Endothelial cell of umbilical vein (primary cell): ENCODE measurements around the gene PRDM16. TPM values are rescaled to one million over a fixed set of nuclear protein-coding genes. Genes with fewer than 3 reads are reported as not detected.

Source experiments
- BruUV-seq: library from RNA; stranded (reverse); fragments of 400-500 nt; replicated peaks from 2 replicates; lab custom pipeline; 2021; lab: Mats Ljungman, UMichigan
- CTCF ChIA-PET: fragments of 300-600, 350-600 bp; sonication (Branson Sonifier 250); formaldehyde crosslinking; loops from one replicate; lab custom pipeline; 2021; ENCODE audit warnings: antibody characterized with exemption, inconsistent platforms; lab: Charles Lee
- POLR2A ChIA-PET: fragments of 300-600, 350-600 bp; sonication (Branson Sonifier 250); formaldehyde crosslinking; loops from one replicate; lab custom pipeline; 2021; ENCODE audit warnings: antibody characterized with exemption, inconsistent platforms; lab: Charles Lee
- DNase-seq: peaks from one replicate; pipeline ENCODE4 v3.0.0-alpha.2; 2011; ENCODE audit warnings: low read depth, low spot score
- FAIRE-seq: peaks from 2 replicates; lab custom pipeline; 2011; peaks lifted over from hg19 to GRCh38; lab: Jason Lieb, UNC
- H2AFZ ChIP-seq: 2 replicates; pipeline ENCODE4 v1.6.0; 2012; ENCODE audit warnings: low read depth, low read length, control low read depth, inconsistent platforms
- H3K27ac ChIP-seq: 2 replicates; pipeline ENCODE4 v1.5.1; 2011; ENCODE audit warnings: low read depth, mild to moderate bottlenecking, control low read depth, low read length, moderate library complexity; ENCODE audit not compliant: insufficient read depth
- H3K27me3 ChIP-seq, 2 experiments: 2 replicates each; pipeline versions ENCODE4 v1.6.0 to v1.6.1; 2011; ENCODE audit warnings: low read length in 2 of 2, mixed read lengths in 1 of 2; ENCODE audit not compliant: control insufficient read depth in 2 of 2, insufficient read depth in 2 of 2
- H3K36me3 ChIP-seq, 2 experiments: 2 replicates in 1 of 2; 3 replicates in 1 of 2; pipeline ENCODE4 v1.5.1; 2011; ENCODE audit warnings: low read length in 2 of 2, mild to moderate bottlenecking in 1 of 2, moderate library complexity in 1 of 2; ENCODE audit not compliant: control insufficient read depth in 2 of 2, insufficient read depth in 2 of 2; ENCODE audit errors: extremely low read depth in 1 of 2
- H3K4me1 ChIP-seq: 3 replicates; pipeline ENCODE4 v1.5.1; 2011; ENCODE audit warnings: mild to moderate bottlenecking, low read length; ENCODE audit not compliant: control insufficient read depth, insufficient read depth; ENCODE audit errors: extremely low read depth
- H3K4me2 ChIP-seq: 2 replicates; pipeline ENCODE4 v1.6.1; 2011; ENCODE audit warnings: low read length, control low read depth, mixed read lengths; ENCODE audit not compliant: insufficient read depth
- H3K4me3 ChIP-seq, 3 experiments: fragments of 200-600 bp in 1 of 3; sonication (generic), shearing (Covaris generic) in 1 of 3; replicated peaks in 1 of 3; 2 replicates each; pipeline ENCODE4 v1.5.1; 2011 to 2016; ENCODE audit warnings: control low read depth in 3 of 3, low read length in 3 of 3, mild to moderate bottlenecking in 2 of 3, inconsistent platforms in 1 of 3, low read depth in 1 of 3, moderate library complexity in 1 of 3; ENCODE audit not compliant: insufficient read depth in 1 of 3
- H3K79me2 ChIP-seq: 2 replicates; pipeline ENCODE4 v1.6.0; 2012; ENCODE audit warnings: low read length, inconsistent platforms; ENCODE audit not compliant: control insufficient read depth, insufficient read depth
- H3K9ac ChIP-seq: replicated peaks from 2 replicates; pipeline ENCODE3; 2011; ENCODE audit warnings: low read length, control low read depth; ENCODE audit not compliant: insufficient read depth; ENCODE audit errors: extremely low read depth
- H3K9me1 ChIP-seq: replicated peaks from 3 replicates; pipeline ENCODE4 v1.6.0; 2011; ENCODE audit warnings: mild to moderate bottlenecking, low read length; ENCODE audit not compliant: control insufficient read depth, insufficient read depth; ENCODE audit errors: extremely low read depth
- H3K9me3 ChIP-seq: replicated peaks from 2 replicates; pipeline ENCODE4 v1.5.1; 2012; ENCODE audit warnings: low read length, inconsistent platforms; ENCODE audit not compliant: control insufficient read depth, insufficient read depth
- H4K20me1 ChIP-seq: replicated peaks from 2 replicates; pipeline ENCODE3; 2011; ENCODE audit warnings: mild to moderate bottlenecking, low read length; ENCODE audit not compliant: control insufficient read depth, insufficient read depth; ENCODE audit errors: extremely low read depth
- EZH2 ChIP-seq: IDR thresholded peaks from 2 replicates; pipeline ENCODE4 v1.6.1; 2012; ENCODE audit warnings: borderline replicate concordance, low read depth, mild to moderate bottlenecking, moderate library complexity, low read length, inconsistent platforms; ENCODE audit not compliant: severe bottlenecking
- FOS ChIP-seq: IDR thresholded peaks from 2 replicates; pipeline ENCODE4 v1.6.1; 2011; ENCODE audit warnings: mild to moderate bottlenecking, low read length, moderate library complexity, borderline replicate concordance; ENCODE audit not compliant: insufficient read depth
- GATA2 ChIP-seq: IDR thresholded peaks from 2 replicates; pipeline ENCODE4 v1.7.0; 2011; ENCODE audit warnings: low read depth, mild to moderate bottlenecking, moderate library complexity, mixed read lengths, low read length; ENCODE audit not compliant: insufficient read length, insufficient read depth
- JUN ChIP-seq: IDR thresholded peaks from 2 replicates; pipeline ENCODE4 v1.6.1; 2011; ENCODE audit warnings: borderline replicate concordance, low read depth; ENCODE audit not compliant: insufficient read length, insufficient read depth
- MAX ChIP-seq: IDR thresholded peaks from 2 replicates; pipeline ENCODE4 v1.6.1; 2011; ENCODE audit not compliant: insufficient read depth, insufficient read length
- MYC ChIP-seq: IDR thresholded peaks from one replicate; pipeline ENCODE4 v1.6.1; 2011; ENCODE audit warnings: mild to moderate bottlenecking, low read depth, low read length
- POLR2A ChIP-seq: IDR thresholded peaks from 2 replicates; pipeline ENCODE4 v1.6.1; 2012; ENCODE audit warnings: low read depth, mild to moderate bottlenecking, control low read depth, low read length
- POLR2AphosphoS5 ChIP-seq: IDR thresholded peaks from 2 replicates; pipeline ENCODE4 v1.6.1; 2012; ENCODE audit warnings: low read depth, mild to moderate bottlenecking, control low read depth, low read length, moderate library complexity; ENCODE audit not compliant: insufficient read depth
- dilution Hi-C: fragments of 300-500 bp; cut with MboI; formaldehyde crosslinking; loops from one replicate; pipeline ENCODE4 v1.15.0; 2019; ENCODE audit warnings: low sequenced_read_pairs; ENCODE audit not compliant: extremely low pct_ligation_motif_present
- intact Hi-C: fragments of 100-400 bp; cut with micrococcal nuclease; formaldehyde crosslinking; loops from one replicate; pipeline ENCODE4 v1.10.0; 2022
- polyA plus RNA-seq, 4 experiments: library from polyadenylated mRNA; depleted of rRNA in 3 of 4; stranded (reverse) in 3 of 4; unstranded in 1 of 4; fragments of >200 nt; gene quantifications; 2 replicates each; pipeline versions ENCODE4 v1.2.1 to v1.2.3, GENCODE V29; 2011 to 2012; ENCODE audit warnings: missing spikeins in 1 of 4
- total RNA-seq: library from RNA; stranded (reverse); gene quantifications from 2 replicates; pipeline ENCODE4 v1.2.3, GENCODE V29; 2021
- TF ChIP-seq, protein P1 (sequence below), 2 donors: IDR thresholded peaks; 1 replicate in 1 of 2; 2 replicates in 1 of 2; pipeline ENCODE4 v1.5.1; 2011; ENCODE audit warnings: low read length in 2 of 2, mild to moderate bottlenecking in 2 of 2, moderate library complexity in 2 of 2, control low read depth in 1 of 2, inconsistent platforms in 1 of 2, low read depth in 1 of 2; ENCODE audit not compliant: insufficient read depth in 1 of 2; ENCODE audit errors: extremely low read depth in 1 of 2

PRDM16 gene
- total and polyA plus RNA-seq, 2 donors (not counting 3 experiments of a cell fraction or from before 2014, with no cell fraction given) = not detected

DNA sequence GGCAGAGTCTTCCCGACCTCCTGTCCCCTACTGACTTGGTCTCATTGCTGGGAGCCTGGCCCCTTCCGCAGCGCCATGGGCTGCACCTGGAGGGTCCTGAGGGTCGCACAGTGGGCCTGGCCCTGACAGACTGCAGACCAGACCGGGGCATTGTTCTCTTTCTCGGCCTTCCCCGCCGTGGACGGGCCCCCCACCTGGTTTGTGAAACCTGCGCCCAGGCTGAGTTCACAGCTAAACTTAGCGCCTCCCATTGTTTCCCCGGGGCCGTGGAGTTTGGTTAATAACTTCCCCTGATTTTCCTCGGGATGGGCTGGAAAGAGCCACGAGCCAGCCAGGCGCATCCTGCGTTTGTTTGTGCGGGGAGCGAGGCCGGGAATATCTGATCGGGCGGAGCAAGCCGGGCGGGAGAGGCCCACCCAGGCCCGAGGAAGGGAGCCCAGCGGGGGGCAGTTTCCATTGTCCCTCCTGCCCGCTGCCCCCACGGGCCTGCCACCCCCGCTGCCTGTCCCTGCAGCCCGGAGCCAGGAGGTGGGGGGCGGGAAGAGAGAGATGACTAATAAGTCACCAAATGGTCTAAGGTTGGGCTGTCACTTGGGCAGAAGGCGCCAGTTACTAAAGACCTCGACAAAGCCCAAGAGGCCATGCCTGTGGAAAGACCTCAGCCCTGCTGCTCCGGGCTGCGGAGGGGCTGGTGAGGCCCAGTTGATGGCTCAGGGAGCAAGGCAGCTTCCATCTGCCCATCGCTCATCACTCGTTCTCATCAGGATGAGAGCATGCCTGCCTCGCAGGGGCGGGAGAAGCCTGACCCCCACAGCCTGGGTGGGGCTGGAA, 346.5 kb downstream of the PRDM16 start:
- DNase-seq (peak; percentile 26), FAIRE-seq (no peak)
- Histone ChIP-seq H2AFZ (no peak overlapping the region), H4K20me1 (no peaks in the 10 kb centered on the region), H3K36me3 (no peaks in the 10 kb centered on the region), H3K27me3 (no peaks in the 10 kb centered on the region), H3K79me2 (no peaks in the 10 kb centered on the region), H3K27ac (no peak overlapping the region), H3K4me2 (no peak overlapping the region), H3K9ac (no peak overlapping the region), H3K9me3 (no peaks in the 10 kb centered on the region), H3K9me1 (no peaks in the 10 kb centered on the region), H3K4me3 (no peak overlapping the region), H3K4me1 (no peaks in the 10 kb centered on the region)
- intact Hi-C loops = loop anchor here (10.0 kb wide), 1 partner anchor 771 kb away; no protein-coding TSS in a partner anchor
- dilution Hi-C loops = no loop called here
- POLR2A ChIA-PET = no interaction called here
- CTCF ChIA-PET = no interaction called here
- TF ChIP-seq JUN = no peak
- no peak for TF ChIP-seq MAX
- no peak for TF ChIP-seq POLR2A
- TF ChIP-seq FOS = no peak
- no peak for TF ChIP-seq GATA2
- TF ChIP-seq EZH2 = no peak
- TF ChIP-seq, protein P1, sequence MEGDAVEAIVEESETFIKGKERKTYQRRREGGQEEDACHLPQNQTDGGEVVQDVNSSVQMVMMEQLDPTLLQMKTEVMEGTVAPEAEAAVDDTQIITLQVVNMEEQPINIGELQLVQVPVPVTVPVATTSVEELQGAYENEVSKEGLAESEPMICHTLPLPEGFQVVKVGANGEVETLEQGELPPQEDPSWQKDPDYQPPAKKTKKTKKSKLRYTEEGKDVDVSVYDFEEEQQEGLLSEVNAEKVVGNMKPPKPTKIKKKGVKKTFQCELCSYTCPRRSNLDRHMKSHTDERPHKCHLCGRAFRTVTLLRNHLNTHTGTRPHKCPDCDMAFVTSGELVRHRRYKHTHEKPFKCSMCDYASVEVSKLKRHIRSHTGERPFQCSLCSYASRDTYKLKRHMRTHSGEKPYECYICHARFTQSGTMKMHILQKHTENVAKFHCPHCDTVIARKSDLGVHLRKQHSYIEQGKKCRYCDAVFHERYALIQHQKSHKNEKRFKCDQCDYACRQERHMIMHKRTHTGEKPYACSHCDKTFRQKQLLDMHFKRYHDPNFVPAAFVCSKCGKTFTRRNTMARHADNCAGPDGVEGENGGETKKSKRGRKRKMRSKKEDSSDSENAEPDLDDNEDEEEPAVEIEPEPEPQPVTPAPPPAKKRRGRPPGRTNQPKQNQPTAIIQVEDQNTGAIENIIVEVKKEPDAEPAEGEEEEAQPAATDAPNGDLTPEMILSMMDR (IDR thresholded peaks at IDR 0.05; ENCODE audit: extremely low read depth in 1 of 2, insufficient read depth in 1 of 2, low read depth in 1 of 2, low read length in 2 of 2) = no peak
- no peak for TF ChIP-seq POLR2AphosphoS5
- TF ChIP-seq MYC = no peak
- BruUV-seq = no TSS peak
